GM18861 (cell line): ENCODE data around the gene SYT5.
A peak's percentile ranks its signal among the peaks of the same experiment; 100 is the strongest.
"Not testable (repeated sequence)": the region's sequence is repeated elsewhere in the genome, so short reads cannot be mapped to it uniquely, and the experiment has no call there.

Experiments used
- ATAC-seq: cut with Tn5 transposase; IDR thresholded peaks from one replicate; pipeline ENCODE4 v1.9.1; 2021; ENCODE audit not compliant: unreplicated experiment

SYT5 gene

DNA sequence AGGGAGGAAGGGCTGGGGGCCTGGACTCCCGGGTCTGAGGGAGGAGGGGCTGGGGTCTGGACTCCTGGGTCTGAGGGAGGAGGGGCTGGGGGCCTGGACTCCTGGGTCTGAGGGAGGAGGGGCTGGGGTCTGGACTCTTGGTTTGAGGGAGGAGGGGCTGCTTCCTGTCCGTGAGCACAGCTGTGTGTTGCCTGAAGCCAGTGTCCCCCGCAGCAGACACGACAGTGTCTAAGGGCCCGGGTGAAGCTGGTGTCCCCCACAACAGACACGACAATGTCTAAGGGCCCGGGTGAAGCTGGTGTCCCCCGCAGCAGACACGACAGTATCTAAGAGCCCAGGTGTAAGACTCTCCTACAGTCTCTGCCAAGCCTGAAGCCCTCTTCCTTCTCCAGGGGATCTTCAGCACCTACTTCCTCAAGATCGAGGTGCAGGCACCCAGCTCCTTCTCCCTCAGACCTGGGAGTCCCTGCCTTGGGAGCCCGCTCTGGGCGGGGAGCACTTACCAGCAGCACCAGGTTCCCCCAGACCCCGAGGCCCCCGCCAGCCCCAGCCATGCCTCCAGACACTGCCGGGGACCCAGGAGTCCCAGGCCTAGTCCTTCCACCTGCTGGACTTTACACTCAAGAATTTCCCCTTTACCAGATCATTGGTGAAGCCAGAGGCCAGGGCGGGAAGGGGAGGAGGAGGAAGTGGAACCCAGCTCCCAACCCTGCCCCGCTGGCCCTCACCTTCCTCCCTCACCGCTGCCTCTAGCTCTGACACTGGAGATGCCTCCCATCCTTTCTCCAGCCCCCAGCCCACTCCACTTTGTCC, 29.0 kb upstream of the SYT5 start, which contains the start of gene PTPRH:
TSS of gene PTPRH (minus strand) at position 622 of the 813 bp plus-strand sequence. CDS start at position 554, 68 bp downstream.
- no peak for ATAC-seq

DNA sequence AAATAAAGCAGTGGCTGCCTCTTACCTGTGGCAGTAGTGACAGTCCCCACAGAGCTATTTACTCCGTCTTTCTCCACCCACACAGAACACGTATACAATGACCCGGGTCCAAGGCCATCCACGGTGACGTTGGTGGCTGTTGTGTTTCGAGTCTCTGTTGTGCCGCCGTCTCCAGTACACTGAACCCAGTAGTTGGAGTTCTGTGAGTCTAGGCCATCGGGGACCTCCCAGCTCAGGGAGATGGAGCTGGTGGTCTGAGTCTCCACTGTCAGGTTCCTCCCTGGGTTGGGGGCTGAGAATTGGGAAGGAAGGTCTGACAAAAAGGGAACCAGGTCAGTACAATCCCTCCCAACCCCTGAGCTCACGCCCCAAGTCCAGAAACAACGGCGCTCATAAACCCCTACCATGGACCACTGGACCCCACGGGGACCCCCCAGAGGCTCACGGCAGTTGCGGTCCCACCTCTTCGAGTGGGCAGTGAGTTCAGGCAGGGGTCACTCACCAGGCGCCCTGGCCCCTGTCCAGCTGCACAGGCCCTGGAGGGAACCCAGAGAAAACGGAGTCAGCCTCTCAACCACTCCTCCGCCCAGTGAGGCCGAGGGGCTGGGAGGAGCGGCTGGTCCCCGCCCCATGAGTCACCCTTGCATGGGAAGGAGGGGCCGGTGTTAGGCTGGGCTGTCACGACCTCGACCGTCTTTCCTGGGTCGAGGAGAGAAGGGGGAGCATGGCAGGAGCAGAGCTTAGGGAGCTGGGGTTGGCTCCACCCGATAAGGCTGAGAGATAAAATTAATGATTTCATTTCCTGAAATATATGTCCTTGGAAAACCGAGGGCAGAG, 26.8 kb upstream of the SYT5 start:
- ATAC-seq, result no peak

DNA sequence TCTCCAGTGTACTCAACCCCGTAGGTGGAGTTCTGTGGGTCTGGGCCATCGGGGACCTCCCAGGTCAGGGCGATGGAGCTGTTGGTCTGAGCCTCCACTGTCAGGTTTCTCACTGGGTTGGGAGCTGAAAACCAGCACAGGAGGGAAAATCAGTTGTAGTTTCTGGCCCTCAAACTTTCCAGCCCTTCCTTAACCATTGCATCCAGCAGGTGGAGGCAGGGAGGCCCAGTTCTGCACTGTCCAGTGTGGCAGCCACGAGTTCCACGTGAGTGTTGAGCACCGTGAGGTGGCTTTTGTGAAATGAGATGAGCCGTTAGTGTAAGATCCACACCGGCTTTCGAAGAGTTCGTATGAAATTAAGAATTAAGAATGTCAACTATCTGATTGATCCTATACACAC, 22.1 kb upstream of the SYT5 start:
- not testable (repeated sequence) for ATAC-seq

DNA sequence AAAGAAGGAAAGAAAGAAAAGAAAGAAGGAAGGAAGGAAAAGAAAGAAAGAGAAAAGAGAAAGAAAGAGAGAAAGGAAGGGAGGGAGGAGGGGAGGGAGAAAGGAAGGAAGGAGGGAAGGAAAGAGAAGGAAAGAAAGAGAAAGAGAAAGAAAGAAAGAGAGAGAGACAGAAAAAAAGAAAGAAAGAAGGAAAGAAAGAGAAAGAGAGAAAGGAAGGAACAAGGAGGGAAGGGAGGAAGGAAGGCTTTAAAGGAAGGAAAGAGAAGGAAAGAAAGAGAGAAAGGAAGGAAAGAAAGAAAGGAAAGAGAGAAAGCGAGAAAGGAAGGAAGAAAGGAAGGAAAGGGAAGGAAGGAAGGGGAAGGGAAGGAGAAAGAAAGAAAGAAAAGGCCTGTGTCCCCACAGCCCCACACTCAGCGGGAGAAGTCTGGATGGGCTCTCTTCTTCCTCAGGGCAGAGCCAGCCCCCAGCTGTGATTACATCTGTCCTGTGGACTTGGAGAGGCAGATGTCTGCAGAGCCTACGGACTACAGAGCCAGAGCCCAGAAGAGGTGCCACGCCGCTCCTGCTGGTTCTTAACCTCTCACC, 19.6 kb upstream of the SYT5 start:
- no peak for ATAC-seq

DNA sequence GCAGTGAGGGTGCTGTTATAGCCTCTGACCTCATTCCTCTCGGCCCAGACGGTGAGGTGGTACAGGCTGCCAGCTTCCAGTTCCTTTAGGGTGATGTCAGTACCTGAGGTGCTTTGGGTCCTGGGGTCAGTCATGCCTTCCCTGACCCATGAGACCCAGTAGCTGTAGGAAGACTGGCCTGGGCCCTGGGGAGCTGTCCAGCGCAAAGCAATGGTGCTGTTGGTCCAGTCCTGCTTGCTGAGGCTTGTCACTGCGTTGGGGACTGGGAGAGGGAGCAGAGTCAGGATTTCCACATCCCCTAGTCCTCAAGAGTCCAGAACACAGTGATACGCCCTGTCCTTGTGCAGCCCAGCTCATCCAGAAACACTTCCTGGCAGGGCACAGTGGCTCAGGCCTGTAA, 18.6 kb upstream of the SYT5 start:
- ATAC-seq, result no peak

DNA sequence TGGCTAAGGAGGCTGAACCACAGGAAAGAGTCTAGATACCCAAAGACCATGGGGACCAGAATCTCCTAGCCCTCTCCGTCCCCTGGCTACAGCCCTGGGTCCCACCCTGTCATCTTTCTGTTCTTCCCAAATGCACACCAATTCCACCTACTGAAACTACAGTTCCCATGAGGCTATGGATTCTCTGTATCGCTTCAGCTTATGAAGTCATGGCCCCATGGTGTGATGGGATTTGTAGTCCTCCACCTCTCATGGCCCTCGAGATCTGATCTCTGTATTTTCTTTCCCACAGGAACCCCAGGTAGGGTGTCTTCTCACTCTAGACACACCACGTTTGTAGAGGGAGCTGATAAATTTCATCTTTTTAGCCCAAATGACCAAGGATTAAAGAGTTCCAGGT, 17.4 kb upstream of the SYT5 start:
- no peak for ATAC-seq

DNA sequence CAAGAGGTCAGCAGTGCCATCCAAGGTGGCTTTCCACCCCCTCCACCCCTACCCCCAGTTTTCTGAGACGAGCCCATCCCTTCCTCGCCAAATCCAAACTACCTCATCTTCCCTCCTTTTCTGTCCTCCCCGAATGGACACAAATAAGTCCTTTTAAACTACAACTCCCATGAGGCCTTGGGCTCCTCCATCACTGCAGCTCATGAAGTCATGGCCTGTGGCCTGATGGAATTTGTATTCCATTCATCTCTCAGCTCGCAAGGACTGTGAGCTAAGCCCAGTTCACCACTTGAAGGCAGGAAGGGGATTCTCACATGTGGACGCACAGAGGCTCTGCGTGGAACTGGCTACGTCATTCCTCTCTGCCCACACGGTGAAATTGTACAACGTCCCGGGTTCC, 16.7 kb upstream of the SYT5 start:
- no peak for ATAC-seq

DNA sequence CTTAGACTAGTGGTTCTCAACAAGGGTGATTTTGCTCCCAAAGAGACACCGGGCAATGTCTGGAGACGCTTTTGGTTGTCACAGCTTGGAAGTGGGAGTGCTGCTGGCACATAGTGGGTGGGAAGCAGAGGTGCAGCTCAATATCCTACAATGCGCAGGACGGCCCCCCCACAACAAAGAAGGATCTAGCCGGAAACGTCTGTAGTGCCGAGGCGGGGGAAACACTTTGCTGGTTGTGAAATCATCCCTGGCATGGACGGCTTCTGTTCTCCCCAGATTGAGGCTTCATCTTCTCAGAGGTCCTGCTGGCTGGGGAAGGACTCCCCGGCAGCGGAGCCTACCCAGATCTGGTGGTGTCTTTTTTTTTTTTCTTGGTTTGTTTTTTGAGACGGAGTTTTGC, 13.4 kb upstream of the SYT5 start:
- ATAC-seq, result no peak

DNA sequence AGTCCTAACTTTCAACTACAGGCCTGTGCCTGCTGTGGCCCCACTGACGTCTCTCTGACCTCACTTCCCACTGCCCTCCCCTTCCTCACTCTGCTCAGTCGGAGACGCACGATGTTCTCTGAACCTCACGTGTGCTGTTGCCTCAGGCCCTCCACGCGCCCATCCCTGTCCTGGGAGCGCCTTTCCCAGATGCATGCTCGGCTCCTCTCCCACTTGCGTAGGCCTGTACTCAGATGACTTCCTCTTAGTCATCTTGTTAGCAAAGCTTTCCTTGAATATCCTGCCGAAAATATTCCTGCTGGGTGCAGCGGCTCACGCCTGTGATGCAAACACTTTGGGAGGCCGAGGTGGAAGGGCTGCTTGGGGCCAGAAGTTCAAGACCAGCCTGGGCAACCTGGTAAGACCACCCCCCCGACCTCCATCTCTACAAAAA, 9.3 kb upstream of the SYT5 start:
- ATAC-seq, result no peak

DNA sequence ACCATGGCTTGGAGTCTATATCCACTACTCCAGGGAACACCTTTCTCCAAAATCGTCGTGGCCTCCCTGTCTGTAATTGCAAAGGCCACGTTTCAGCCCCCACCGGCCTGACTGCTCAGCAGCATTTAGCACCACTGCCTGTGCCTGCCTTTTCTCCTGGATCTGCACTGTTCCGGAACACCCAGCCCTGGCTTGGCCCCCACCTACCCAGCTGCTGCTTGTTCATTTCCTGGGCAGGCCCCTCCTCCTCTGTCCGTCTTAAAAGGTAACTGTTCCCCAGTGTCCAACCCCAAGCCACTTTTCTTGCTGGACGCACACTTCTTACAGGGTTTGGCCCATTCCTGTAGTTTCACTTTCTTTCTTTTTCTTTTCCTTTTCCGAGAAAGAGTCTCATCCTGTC, 8.5 kb upstream of the SYT5 start:
- no peak for ATAC-seq

DNA sequence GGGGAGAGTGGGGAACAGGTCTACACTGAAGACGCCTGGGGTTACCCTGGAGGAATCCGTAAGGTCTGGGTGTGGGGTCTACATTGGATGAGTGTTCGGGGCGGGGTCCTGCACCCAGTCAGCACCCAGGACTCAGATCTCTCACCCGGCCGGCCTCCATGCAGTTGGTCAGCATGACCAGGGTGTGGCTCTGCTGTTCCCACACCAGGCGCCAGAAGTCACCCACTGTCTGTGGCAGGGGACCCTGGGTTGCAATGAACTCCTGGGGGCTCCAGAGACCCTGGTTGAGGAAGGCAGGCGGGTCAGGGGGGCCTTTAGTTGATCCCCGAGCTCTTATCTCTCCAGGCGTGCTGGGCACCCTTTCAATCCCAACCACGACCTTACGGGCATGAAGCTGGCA, 6.0 kb upstream of the SYT5 start:
- ATAC-seq, result no peak

DNA sequence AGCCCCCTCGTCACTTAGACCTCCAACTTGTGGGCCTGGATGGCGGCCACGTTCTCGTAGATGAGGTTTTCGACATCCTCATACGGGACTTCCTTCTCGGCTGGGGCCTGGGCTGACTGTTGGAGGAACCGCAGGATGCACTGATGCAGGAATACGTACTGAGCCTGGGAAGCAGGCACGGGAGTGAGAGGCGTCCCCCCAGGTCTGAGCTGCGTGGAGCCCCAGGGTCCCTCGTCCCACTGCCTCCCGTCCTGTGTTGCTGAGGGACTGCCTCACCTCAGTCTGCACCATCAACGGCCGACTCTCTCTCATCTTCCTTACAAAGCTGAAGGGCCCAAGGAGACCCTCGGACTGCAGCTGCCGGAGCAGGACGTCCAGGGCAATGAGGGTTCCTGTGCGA, 1.7 kb upstream of the SYT5 start:
- no peak for ATAC-seq

DNA sequence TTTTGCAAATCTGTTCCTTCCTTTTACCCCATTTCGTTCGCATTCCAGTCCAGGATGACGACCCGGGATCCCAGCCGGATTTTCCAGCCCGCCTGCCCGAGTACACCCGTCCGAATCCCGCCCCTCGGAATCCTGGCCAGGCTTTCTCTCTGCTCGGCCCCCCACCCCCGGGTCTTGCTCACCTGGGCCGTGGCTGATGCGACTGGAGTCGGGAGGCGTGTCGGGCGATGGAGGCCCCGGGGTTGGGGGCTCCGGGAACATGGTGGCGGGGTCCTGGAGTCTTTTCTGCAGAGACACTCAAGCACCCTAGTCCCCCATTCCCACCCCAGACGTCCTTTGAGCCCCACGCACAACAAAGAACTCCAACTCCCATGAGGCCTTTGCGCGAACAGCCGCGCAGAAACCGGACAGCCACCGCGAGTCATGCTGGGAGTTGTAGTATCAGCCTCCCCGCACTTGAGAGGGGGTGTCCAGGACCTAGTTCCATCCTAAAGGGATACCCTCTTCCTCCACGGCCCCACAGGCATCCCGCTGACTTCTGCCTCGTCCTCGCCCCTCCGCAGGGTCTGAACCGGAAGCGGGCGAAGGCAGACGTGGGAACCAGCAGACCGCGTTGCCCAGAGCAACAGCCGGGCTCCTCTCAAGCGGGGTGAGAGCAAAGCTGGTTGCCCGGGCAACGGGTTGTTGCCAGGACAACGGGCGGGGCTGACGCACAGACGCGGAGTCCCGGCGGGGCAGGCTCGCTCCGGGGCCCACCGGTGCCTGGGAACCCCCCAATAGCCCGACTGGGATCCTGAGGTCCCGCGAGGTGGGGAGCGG, 1.1 kb downstream of the SYT5 start:
- peak; percentile 76 for ATAC-seq

DNA sequence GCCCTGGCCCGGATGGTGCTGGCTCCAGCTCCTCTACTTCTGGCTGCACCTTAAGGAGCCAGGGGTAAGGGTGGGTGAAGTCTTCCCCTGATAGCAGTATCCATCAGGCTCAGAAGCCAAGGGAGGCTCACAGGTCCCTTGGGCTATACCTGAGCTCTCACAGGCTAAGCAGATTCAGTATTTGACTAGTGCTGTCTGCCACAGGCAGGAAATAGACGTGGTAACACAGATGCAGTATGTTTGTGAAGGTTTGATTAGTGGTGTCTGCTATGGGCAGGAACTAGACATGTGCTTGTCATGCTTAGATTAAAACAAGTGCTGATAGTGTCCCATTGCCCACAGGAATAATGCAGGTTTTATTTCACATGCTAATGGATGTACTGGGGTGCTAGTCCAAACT, 4.0 kb downstream of the SYT5 start:
- no peak for ATAC-seq

DNA sequence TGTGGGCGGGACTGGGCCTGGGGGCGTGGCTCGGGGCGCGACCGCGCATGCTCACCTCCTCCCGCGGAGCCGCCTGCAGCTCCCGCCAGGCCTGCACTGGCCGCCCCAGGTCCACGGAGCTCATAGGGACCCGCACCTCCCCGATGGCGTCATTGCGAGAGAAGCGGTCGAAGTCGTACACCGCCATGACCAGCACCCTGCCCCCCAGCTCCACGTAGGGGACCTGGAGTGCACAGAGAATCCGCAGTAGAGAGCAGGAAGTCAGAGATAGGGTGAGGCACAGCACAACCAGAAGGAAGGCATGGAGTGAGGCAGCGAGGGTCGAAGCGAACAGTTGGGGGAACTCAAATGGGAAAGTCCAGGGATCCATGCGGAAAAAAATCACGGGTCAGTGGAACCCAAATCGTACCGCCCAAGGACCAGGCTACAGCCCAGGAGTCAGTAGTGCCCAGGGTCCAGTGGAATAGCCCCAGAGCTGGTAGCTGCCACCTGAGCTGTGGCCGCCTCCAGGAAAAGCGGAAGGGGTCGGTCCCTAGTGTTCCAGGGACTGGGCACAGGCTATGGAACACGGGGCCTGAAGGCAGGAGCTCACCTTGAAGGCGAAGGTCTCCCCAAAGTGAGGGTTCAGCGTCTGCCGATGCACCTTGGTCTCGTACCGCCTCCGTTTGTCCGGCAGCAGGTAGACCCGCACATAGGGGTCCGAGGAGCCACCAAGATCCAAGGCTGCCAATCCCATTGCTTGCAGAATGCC, 4.8 kb downstream of the SYT5 start:
- ATAC-seq, result no peak

DNA sequence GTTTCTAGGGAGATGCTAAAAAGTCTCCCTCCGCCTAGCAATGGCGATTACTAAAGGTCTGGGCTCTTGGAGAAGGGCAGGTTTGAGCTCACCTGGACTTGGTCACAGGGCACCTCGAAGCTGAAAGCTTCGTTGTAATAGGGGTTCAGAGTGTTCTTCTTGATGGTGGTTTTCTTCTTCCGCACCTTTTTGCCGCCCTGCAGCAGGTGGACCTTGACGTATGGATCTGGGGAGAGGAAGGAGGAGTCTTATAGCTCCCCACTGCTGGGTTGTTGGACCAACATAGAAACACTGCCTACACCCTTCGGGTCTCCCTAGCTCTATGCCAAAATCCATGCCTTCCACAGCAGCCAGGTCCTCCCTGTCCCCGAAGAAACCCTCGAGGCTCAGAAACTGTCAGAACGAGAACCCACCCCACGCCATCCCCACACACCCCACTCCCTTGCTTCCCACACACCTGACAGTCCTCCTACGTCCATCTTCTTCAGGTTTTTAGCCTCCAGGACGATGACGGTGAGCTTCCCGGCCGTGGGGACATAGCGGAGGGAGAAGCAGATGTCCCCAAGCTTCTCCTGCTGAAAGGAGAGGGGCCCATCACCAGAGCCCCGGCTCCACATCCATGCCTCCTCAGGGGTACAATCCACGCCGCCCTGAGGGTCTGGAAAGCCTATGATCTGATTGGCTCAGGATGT, 5.5 kb downstream of the SYT5 start:
- no peak for ATAC-seq

DNA sequence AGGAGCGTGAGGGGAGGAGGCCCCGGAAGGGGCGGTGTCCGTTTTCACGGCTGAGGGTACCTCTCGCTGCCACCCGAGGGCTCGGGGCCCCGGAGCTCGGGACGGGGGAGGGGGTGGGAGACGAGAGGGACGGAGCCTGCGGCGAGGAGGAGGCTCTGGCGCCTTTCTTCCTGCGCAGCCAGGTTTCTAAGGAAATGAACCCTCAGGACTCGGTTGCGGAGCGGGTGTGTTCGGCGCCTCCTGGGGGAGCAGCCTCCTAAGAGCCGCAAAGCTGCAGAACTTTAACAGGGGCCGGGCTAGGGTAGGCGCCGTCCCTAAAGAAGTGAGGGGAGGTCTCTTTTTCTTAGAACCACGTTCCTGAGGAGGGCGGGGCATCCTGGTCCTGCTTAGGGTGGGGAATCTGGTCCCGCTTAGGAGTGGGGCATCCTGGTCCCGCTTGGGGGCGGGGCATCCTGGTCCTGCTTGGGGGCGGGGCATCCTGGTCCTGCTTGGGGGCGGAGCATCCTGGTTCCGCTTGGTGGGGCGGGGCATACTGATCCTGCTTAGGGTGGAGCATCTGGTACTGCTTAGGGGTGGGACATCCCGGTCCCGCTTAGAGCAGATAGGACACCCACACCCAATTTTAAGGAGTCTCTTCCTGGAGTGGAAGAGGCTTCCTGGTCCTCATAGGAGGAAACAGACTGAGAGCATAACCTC, 6.2 kb downstream of the SYT5 start:
- no peak for ATAC-seq

DNA sequence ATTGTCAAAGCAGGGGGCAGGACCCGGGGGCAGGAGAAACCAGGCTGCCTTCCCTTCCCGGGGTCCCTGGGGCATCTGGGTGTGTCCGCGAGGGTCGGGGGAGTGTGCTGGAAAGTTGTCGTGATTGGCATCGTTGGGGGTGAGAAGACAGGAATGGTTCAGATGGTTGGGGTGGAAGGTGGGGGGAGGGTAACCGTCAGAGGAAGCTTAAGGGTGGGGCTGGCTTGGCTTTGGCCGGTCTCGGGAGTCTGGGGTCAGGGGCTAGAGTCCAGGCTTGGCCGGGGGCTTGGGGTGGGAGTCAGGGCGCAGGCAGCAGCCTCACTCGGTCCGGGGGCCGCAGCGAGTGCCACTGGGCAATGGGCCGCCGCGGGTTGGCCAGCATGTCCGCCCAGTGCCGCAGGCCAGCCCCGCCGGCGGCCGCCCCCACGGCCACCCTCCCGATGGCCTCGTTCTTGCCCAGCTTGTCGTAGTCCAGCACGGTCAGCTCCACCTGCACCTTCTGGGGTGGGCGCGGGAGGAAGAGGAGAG, 6.8 kb downstream of the SYT5 start:
- ATAC-seq, result no peak

DNA sequence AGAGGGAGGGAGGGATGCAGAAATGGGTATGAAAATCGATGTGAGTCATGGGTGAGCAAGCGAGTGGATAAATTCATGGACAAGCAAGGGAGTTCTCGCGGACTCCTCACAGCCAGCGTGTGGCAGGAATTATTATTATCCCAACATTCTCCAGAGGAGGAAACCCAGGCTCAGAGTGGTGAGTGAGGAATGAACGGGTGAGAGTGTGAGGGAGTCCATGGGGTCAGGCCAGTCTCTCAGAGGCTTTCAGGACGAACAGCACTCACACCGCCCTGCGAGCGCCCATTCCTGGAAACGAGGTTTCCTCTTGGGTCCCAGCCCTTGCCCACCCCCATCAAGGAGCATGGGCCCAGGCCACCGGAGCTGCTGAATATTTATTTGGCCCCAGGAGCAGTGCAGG, 7.3 kb downstream of the SYT5 start:
- ATAC-seq, result no peak
